Hematopoietic multipotent progenitor cell treated with erythropoietin and hydrocortisone succinate and interleukin-3 and kit ligand, for 4 days (in vitro differentiated cells): ENCODE data around the gene PPP2R5B.

ENCODE experiments used
- DNase-seq: peaks from one replicate; pipeline ENCODE4 v3.0.0-alpha.2; 2015

Gene PPP2R5B

GRCh38 chr11:64910451-64911093, 13.9 kb upstream of the PPP2R5B start:
- DNase-seq: no peak

- no peak for DNase-seq
These were observed 13.3 kb upstream of the PPP2R5B start for GRCh38 chr11:64911142-64911541.

- no peak for DNase-seq
These were observed 12.8 kb upstream of the PPP2R5B start for GRCh38 chr11:64911689-64912088.

GRCh38 chr11:64913171-64913727, 11.2 kb upstream of the PPP2R5B start:
- no peak for DNase-seq

GRCh38 chr11:64914123-64914522, 10.4 kb upstream of the PPP2R5B start:
- no peak for DNase-seq

- DNase-seq: peak; percentile 46
These were observed 9.1 kb upstream of the PPP2R5B start for GRCh38 chr11:64915376-64915887.

GRCh38 chr11:64916040-64916774, 8.3 kb upstream of the PPP2R5B start:
- DNase-seq: peak; percentile 55

GRCh38 chr11:64916775-64917662, 7.5 kb upstream of the PPP2R5B start, which contains the start of gene ATG2A:
Gene ATG2A (minus strand): TSS chr11:64917209. CDS start chr11:64917135, 74 bp downstream.
- peak; percentile 100 for DNase-seq

GRCh38 chr11:64917663-64917995, 6.9 kb upstream of the PPP2R5B start:
- no peak for DNase-seq

GRCh38 chr11:64918017-64918416, 6.5 kb upstream of the PPP2R5B start:
- peak; percentile 76 for DNase-seq

GRCh38 chr11:64919627-64920026, 4.9 kb upstream of the PPP2R5B start:
- no peak for DNase-seq

- DNase-seq: no peak
These were observed 4.4 kb upstream of the PPP2R5B start for GRCh38 chr11:64920124-64920523.

GRCh38 chr11:64921384-64921783, 3.1 kb upstream of the PPP2R5B start:
- no peak for DNase-seq

- no peak for DNase-seq
These were observed 1.3 kb upstream of the PPP2R5B start for GRCh38 chr11:64923151-64923661.

GRCh38 chr11:64924910-64925284, 408 bp downstream of the PPP2R5B start:
- DNase-seq: peak; percentile 23

- peak; percentile 59 for DNase-seq
These were observed 1.3 kb downstream of the PPP2R5B start for GRCh38 chr11:64925536-64926436.

- peak; percentile 10 for DNase-seq
These were observed 2.2 kb downstream of the PPP2R5B start for GRCh38 chr11:64926689-64927088.

GRCh38 chr11:64928957-64929356, 4.5 kb downstream of the PPP2R5B start:
- no peak for DNase-seq

GRCh38 chr11:64929625-64930024, 5.1 kb downstream of the PPP2R5B start:
- DNase-seq: no peak

GRCh38 chr11:64930340-64930739, 5.9 kb downstream of the PPP2R5B start:
- DNase-seq: no peak

GRCh38 chr11:64931290-64931689, 6.8 kb downstream of the PPP2R5B start:
- no peak for DNase-seq

- no peak for DNase-seq
These were observed 7.8 kb downstream of the PPP2R5B start for GRCh38 chr11:64932324-64932723.
